GM19452 (cell line): Measurements from ENCODE around the gene RMDN2.

ENCODE experiments used
- ATAC-seq: cut with Tn5 transposase; IDR thresholded peaks from one replicate; pipeline ENCODE4 v1.9.1; 2021; ENCODE audit not compliant: unreplicated experiment

RMDN2 gene

GRCh38 chr2:38037325-38037724 is 112.2 kb downstream of the RMDN2 start:
- peak; percentile 6 for ATAC-seq

GRCh38 chr2:38037757-38038621 is 112.9 kb downstream of the RMDN2 start:
- ATAC-seq: peak; percentile 82

GRCh38 chr2:38038682-38039081 is 113.6 kb downstream of the RMDN2 start:
- ATAC-seq: no peak

- ATAC-seq: no peak
Observed at GRCh38 chr2:38039121-38039910, 114.2 kb downstream of the RMDN2 start.

- ATAC-seq: no peak
Observed at GRCh38 chr2:38045811-38046210, 120.7 kb downstream of the RMDN2 start.

GRCh38 chr2:38056216-38056615 is 131.1 kb downstream of the RMDN2 start:
- no peak for ATAC-seq

GRCh38 chr2:38057651-38058410 is 132.7 kb downstream of the RMDN2 start:
- no peak for ATAC-seq

GRCh38 chr2:38060236-38061018 is 135.3 kb downstream of the RMDN2 start:
- ATAC-seq: no peak

GRCh38 chr2:38064801-38065501 is 139.9 kb downstream of the RMDN2 start:
- no peak for ATAC-seq

- ATAC-seq: no peak
Observed at GRCh38 chr2:38065502-38066135, 140.5 kb downstream of the RMDN2 start.

- ATAC-seq: no peak
Observed at GRCh38 chr2:38066421-38067115, 141.5 kb downstream of the RMDN2 start.
